Thoracic aorta (tissue), 2 donors: ENCODE data around the gene TYW5. TPM values are rescaled to one million over a fixed set of nuclear protein-coding genes. Genes with fewer than 3 reads are reported as not detected.

Source experiments
- ATAC-seq: fragments of 150-250 bp; one replicate; pipeline ENCODE4 v1.8.0; 2017; ENCODE audit warnings: low read depth; ENCODE audit not compliant: insufficient number of reproducible peaks, low FRiP score
- DNase-seq: peaks from one replicate; pipeline ENCODE4 v3.0.0-alpha.2; 2020; ENCODE audit warnings: low spot score
- H3K27ac ChIP-seq, 2 donors: fragments of 200-600 bp; sonication (generic); 1 replicate in 1 of 2; 2 replicates in 1 of 2; pipeline ENCODE4 v1.5.1; 2016; ENCODE audit warnings: mild to moderate bottlenecking in 2 of 2, moderate library complexity in 2 of 2
- H3K27me3 ChIP-seq: fragments of 200-600 bp; sonication (generic); replicated peaks from 2 replicates; pipeline ENCODE4 v1.6.0; 2016; ENCODE audit warnings: mild to moderate bottlenecking; ENCODE audit not compliant: insufficient read depth
- H3K36me3 ChIP-seq: fragments of 200-600 bp; sonication (generic); one replicate; pipeline ENCODE4 v1.5.1; 2016
- H3K4me1 ChIP-seq, 2 donors: fragments of 200-600 bp; sonication (generic); 1 replicate in 1 of 2; 2 replicates in 1 of 2; pipeline versions ENCODE4 v1.5.1 to v1.6.0; 2016; ENCODE audit warnings: low read depth in 2 of 2, mild to moderate bottlenecking in 1 of 2; ENCODE audit not compliant: control insufficient read depth in 1 of 2
- H3K4me3 ChIP-seq: fragments of 200-600 bp; sonication (generic); 2 replicates; pipeline ENCODE4 v1.5.1; 2016; ENCODE audit warnings: mild to moderate bottlenecking
- H3K9me3 ChIP-seq: fragments of 200-600 bp; sonication (generic); 2 replicates; pipeline ENCODE4 v1.5.1; 2016
- CTCF ChIP-seq: fragments of 200-600 bp; sonication (generic); IDR thresholded peaks from one replicate; pipeline ENCODE4 v1.5.1; 2019; ENCODE audit warnings: antibody characterized with exemption
- total RNA-seq, 2 donors: library from RNA; depleted of rRNA; stranded (reverse); fragments of >200 nt; gene quantifications; one replicate each; pipeline versions ENCODE4 v1.1.0 to v1.2.3, GENCODE V29; 2016

TYW5 gene
- total RNA-seq, 2 donors from 2014 or later: 5.3 to 9.8 TPM

GRCh38 chr2:199994896-199995295 lies 39.6 kb upstream of the TYW5 start:
- Histone ChIP-seq H3K27ac (no peak overlapping the region), H3K27me3 (no peaks in the 10 kb centered on the region), H3K4me1 (no peaks in the 10 kb centered on the region), H3K36me3 (no peaks in the 10 kb centered on the region), H3K4me3 (no peak overlapping the region), H3K9me3 (no peaks in the 10 kb centered on the region)
- TF ChIP-seq CTCF: no peak
- ATAC-seq (no peak), DNase-seq (no peak)

- DNase-seq (no peak), ATAC-seq (no peak)
- Histone ChIP-seq H3K27ac (no peak overlapping the region), H3K4me3 (no peak overlapping the region), H3K4me1 (no peaks in the 10 kb centered on the region), H3K27me3 (no peaks in the 10 kb centered on the region), H3K36me3 (no peaks in the 10 kb centered on the region), H3K9me3 (no peaks in the 10 kb centered on the region)
- no peak for TF ChIP-seq CTCF
These were observed 39.1 kb upstream of the TYW5 start for GRCh38 chr2:199994371-199994770.

GRCh38 chr2:199992296-199992695 lies 37.0 kb upstream of the TYW5 start:
- DNase-seq (no peak), ATAC-seq (no peak)
- H3K4me1 ChIP-seq: no peaks in the 10 kb centered on the region
- no peak overlapping the region for H3K27ac ChIP-seq
- no peaks in the 10 kb centered on the region for H3K36me3 ChIP-seq
- no peaks in the 10 kb centered on the region for H3K27me3 ChIP-seq
- TF ChIP-seq CTCF: no peak
- H3K4me3 ChIP-seq: no peak overlapping the region
- no peaks in the 10 kb centered on the region for H3K9me3 ChIP-seq

- DNase-seq (no peak), ATAC-seq (no peak)
- H3K36me3 ChIP-seq: no peaks in the 10 kb centered on the region
- H3K27ac ChIP-seq: no peak overlapping the region
- no peaks in the 10 kb centered on the region for H3K4me1 ChIP-seq
- H3K9me3 ChIP-seq: no peaks in the 10 kb centered on the region
- no peaks in the 10 kb centered on the region for H3K27me3 ChIP-seq
- no peak overlapping the region for H3K4me3 ChIP-seq
- no peak for TF ChIP-seq CTCF
These were observed 36.4 kb upstream of the TYW5 start for GRCh38 chr2:199991691-199992090.

- H3K4me1 ChIP-seq: no peaks in the 10 kb centered on the region
- ATAC-seq (no peak), DNase-seq (no peak)
- no peak overlapping the region for H3K4me3 ChIP-seq
- H3K9me3 ChIP-seq: no peaks in the 10 kb centered on the region
- H3K27me3 ChIP-seq: no peaks in the 10 kb centered on the region
- no peak for TF ChIP-seq CTCF
- H3K36me3 ChIP-seq: no peaks in the 10 kb centered on the region
- H3K27ac ChIP-seq: no peak overlapping the region
These were observed 34.5 kb upstream of the TYW5 start for GRCh38 chr2:199989822-199990221.
